Measurements from ENCODE around the gene H2BK1. TPM values are rescaled to one million over a fixed set of nuclear protein-coding genes. Genes with fewer than 3 reads are reported as not detected.

Gene H2BK1
- total and polyA plus RNA-seq, 2 donors (not counting 1 experiment from before 2014, with no cell fraction given) = not detected

GRCh38 chr7:151223728-151224127 is 13.4 kb upstream of the H2BK1 start:
- H3K27me3 ChIP-seq (ENCODE audit: control insufficient read depth, insufficient read depth, low read length) = no peaks in the 10 kb centered on the region
- H4K20me1 ChIP-seq (ENCODE audit: control insufficient read depth, extremely low read depth, insufficient read depth, low read length) = no peaks in the 10 kb centered on the region
- H3K9ac ChIP-seq (ENCODE audit: insufficient read depth, low read length) = no peak overlapping the region
- no peak for DNase-seq (ENCODE audit: low read depth in 2 of 2)
- H3K4me1 ChIP-seq (ENCODE audit: control insufficient read depth, extremely low read depth, insufficient read depth, low read length) = peaks cover 5% of the 10 kb centered on the region
- no peak overlapping the region for H3K4me2 ChIP-seq (ENCODE audit: extremely low read depth, insufficient read depth, low read length)
- TF ChIP-seq EZH2 (IDR thresholded peaks at IDR 0.05; ENCODE audit: low read length, missing control alignments) (no peak), CTCF (conservative IDR thresholded peaks at IDR 0.05 in 1 of 2, IDR thresholded peaks at IDR 0.05 in 1 of 2; ENCODE audit: low read depth in 1 of 2, low read length in 2 of 2) (no peak)
- H3K9me3 ChIP-seq (ENCODE audit: control insufficient read depth, insufficient read depth, low read depth, low read length) = no peaks in the 10 kb centered on the region
- peaks cover 11% of the 10 kb centered on the region for H3K36me3 ChIP-seq (ENCODE audit: control insufficient read depth, insufficient read depth, low read length)
- no peak overlapping the region for H2AFZ ChIP-seq (ENCODE audit: low read length)
- no peak overlapping the region for H3K4me3 ChIP-seq (replicated peaks in 1 of 4; ENCODE audit: control extremely low read depth in 1 of 4, insufficient read depth in 1 of 4, low read depth in 3 of 4, low read length in 4 of 4)
- H3K27ac ChIP-seq (ENCODE audit: insufficient read depth, low read length) = no peak overlapping the region
- peaks cover 18% of the 10 kb centered on the region for H3K79me2 ChIP-seq (ENCODE audit: control insufficient read depth, insufficient read depth, low read length)

GRCh38 chr7:151218170-151218569 is 7.9 kb upstream of the H2BK1 start:
- Histone ChIP-seq H2AFZ (ENCODE audit: low read length) (no peak overlapping the region), H3K9ac (ENCODE audit: insufficient read depth, low read length) (no peak overlapping the region), H3K4me1 (ENCODE audit: control insufficient read depth, extremely low read depth, insufficient read depth, low read length) (no peaks in the 10 kb centered on the region), H3K27ac (ENCODE audit: insufficient read depth, low read length) (no peak overlapping the region), H3K9me3 (ENCODE audit: control insufficient read depth, insufficient read depth, low read depth, low read length) (no peaks in the 10 kb centered on the region), H3K27me3 (ENCODE audit: control insufficient read depth, insufficient read depth, low read length) (no peaks in the 10 kb centered on the region), H4K20me1 (ENCODE audit: control insufficient read depth, extremely low read depth, insufficient read depth, low read length) (no peaks in the 10 kb centered on the region), H3K4me2 (ENCODE audit: extremely low read depth, insufficient read depth, low read length) (no peak overlapping the region), H3K36me3 (ENCODE audit: control insufficient read depth, insufficient read depth, low read length) (peaks cover 22% of the 10 kb centered on the region), H3K79me2 (ENCODE audit: control insufficient read depth, insufficient read depth, low read length) (no peaks in the 10 kb centered on the region), H3K4me3 (replicated peaks in 1 of 4; ENCODE audit: control extremely low read depth in 1 of 4, insufficient read depth in 1 of 4, low read depth in 3 of 4, low read length in 4 of 4) (no peak overlapping the region)
- TF ChIP-seq CTCF (conservative IDR thresholded peaks at IDR 0.05 in 1 of 2, IDR thresholded peaks at IDR 0.05 in 1 of 2; ENCODE audit: low read depth in 1 of 2, low read length in 2 of 2) (no peak), EZH2 (IDR thresholded peaks at IDR 0.05; ENCODE audit: low read length, missing control alignments) (no peak)
- DNase-seq (ENCODE audit: low read depth in 2 of 2) = no peak

- Histone ChIP-seq H3K4me1 (ENCODE audit: control insufficient read depth, extremely low read depth, insufficient read depth, low read length) (no peaks in the 10 kb centered on the region), H3K27ac (ENCODE audit: insufficient read depth, low read length) (no peak overlapping the region), H3K79me2 (ENCODE audit: control insufficient read depth, insufficient read depth, low read length) (no peaks in the 10 kb centered on the region), H3K9me3 (ENCODE audit: control insufficient read depth, insufficient read depth, low read depth, low read length) (no peaks in the 10 kb centered on the region), H3K4me2 (ENCODE audit: extremely low read depth, insufficient read depth, low read length) (no peak overlapping the region), H3K27me3 (ENCODE audit: control insufficient read depth, insufficient read depth, low read length) (no peaks in the 10 kb centered on the region), H3K9ac (ENCODE audit: insufficient read depth, low read length) (no peak overlapping the region), H2AFZ (ENCODE audit: low read length) (no peak overlapping the region), H4K20me1 (ENCODE audit: control insufficient read depth, extremely low read depth, insufficient read depth, low read length) (no peaks in the 10 kb centered on the region), H3K4me3 (replicated peaks in 1 of 4; ENCODE audit: control extremely low read depth in 1 of 4, insufficient read depth in 1 of 4, low read depth in 3 of 4, low read length in 4 of 4) (no peak overlapping the region), H3K36me3 (ENCODE audit: control insufficient read depth, insufficient read depth, low read length) (peaks cover 19% of the 10 kb centered on the region)
- TF ChIP-seq CTCF (conservative IDR thresholded peaks at IDR 0.05 in 1 of 2, IDR thresholded peaks at IDR 0.05 in 1 of 2; ENCODE audit: low read depth in 1 of 2, low read length in 2 of 2) = no peak
- TF ChIP-seq EZH2 (IDR thresholded peaks at IDR 0.05; ENCODE audit: low read length, missing control alignments) = no peak
- DNase-seq (ENCODE audit: low read depth in 2 of 2) = no peak
These were observed 5.1 kb upstream of the H2BK1 start for GRCh38 chr7:151215396-151215795.

Data from fibroblast of lung (primary cell).